WTC11 (cell line): ENCODE data around the gene IFNG. TPM values are rescaled to one million over a fixed set of nuclear protein-coding genes. Genes with fewer than 3 reads are reported as not detected.

Experiments
- ATAC-seq: fragments of 200-7000 bp; cut with Tn5 transposase; 2 replicates; pipeline ENCODE4 v1.10.0; 2021; ENCODE audit warnings: mild to moderate bottlenecking, moderate library complexity
- CTCF ChIA-PET: fragments of 300-600 bp; sonication (Branson Sonifier 250); formaldehyde crosslinking; loops from one replicate; lab custom pipeline; 2021; ENCODE audit warnings: antibody characterized with exemption; lab: Charles Lee
- POLR2A ChIA-PET: fragments of 350-600 bp; sonication (Branson Sonifier 250); formaldehyde crosslinking; loops from one replicate; lab custom pipeline; 2021; ENCODE audit warnings: antibody characterized with exemption; lab: Charles Lee
- DNase-seq: peaks from one replicate; pipeline ENCODE4 v3.0.0; 2021; ENCODE audit warnings: low spot score
- H3K27ac Mint-ChIP-seq: 2 replicates; pipeline ENCODE4 v1.8.0; 2021; ENCODE audit warnings: mixed read lengths
- H3K27me3 Mint-ChIP-seq: 2 replicates; pipeline ENCODE4 v1.8.0; 2021; ENCODE audit warnings: low read depth, mild to moderate bottlenecking, moderate library complexity, mixed read lengths
- H3K36me3 Mint-ChIP-seq: 2 replicates; pipeline ENCODE4 v1.8.0; 2021; ENCODE audit warnings: mixed read lengths
- H3K4me1 Mint-ChIP-seq: 2 replicates; pipeline ENCODE4 v1.8.0; 2022; ENCODE audit warnings: mixed read lengths
- H3K4me3 Mint-ChIP-seq: 2 replicates; pipeline ENCODE4 v1.8.0; 2021; ENCODE audit warnings: mild to moderate bottlenecking, moderate library complexity, mixed read lengths
- H3K9me3 Mint-ChIP-seq: 2 replicates; pipeline ENCODE4 v1.8.0; 2021; ENCODE audit warnings: mixed read lengths
- ATF1 ChIP-seq: sonication (generic); formaldehyde crosslinking; IDR thresholded peaks from 2 replicates; pipeline ENCODE4 v1.8.1; 2023; ENCODE audit warnings: mild to moderate bottlenecking, moderate library complexity, missing genetic modification reagents
- GABPB1 ChIP-seq: sonication (generic); formaldehyde crosslinking; IDR thresholded peaks from 2 replicates; pipeline ENCODE4 v1.8.1; 2023; ENCODE audit warnings: mild to moderate bottlenecking, missing genetic modification reagents
- GRHL2 ChIP-seq: fragments of 250-450 bp; sonication (Bioruptor Pico); IDR thresholded peaks from 2 replicates; pipeline ENCODE4 v1.8.0; 2022; ENCODE audit warnings: mild to moderate bottlenecking, moderate library complexity; ENCODE audit not compliant: insufficient replicate concordance, severe bottlenecking
- IRF2 ChIP-seq: sonication (generic); formaldehyde crosslinking; IDR thresholded peaks from 2 replicates; pipeline ENCODE4 v1.8.0; 2022; ENCODE audit warnings: low read depth, missing genetic modification reagents, borderline replicate concordance
- JUN ChIP-seq: sonication (generic); formaldehyde crosslinking; IDR thresholded peaks from 2 replicates; pipeline ENCODE4 v1.8.0; 2023; ENCODE audit warnings: mild to moderate bottlenecking, missing genetic modification reagents
- OVOL2 ChIP-seq: fragments of 250-450 bp; sonication (Bioruptor Pico); IDR thresholded peaks from 2 replicates; pipeline ENCODE4 v1.9.0; 2021; ENCODE audit warnings: mild to moderate bottlenecking, borderline replicate concordance
- ZNF121 ChIP-seq: sonication (generic); formaldehyde crosslinking; IDR thresholded peaks from 2 replicates; pipeline ENCODE4 v1.8.0; 2023; ENCODE audit warnings: missing genetic modification reagents
- ZNF423 ChIP-seq: fragments of 250-450 bp; sonication (Bioruptor Pico); IDR thresholded peaks from 2 replicates; pipeline ENCODE4 v2.1.2; 2022; ENCODE audit warnings: mild to moderate bottlenecking, moderate library complexity
- total RNA-seq: library from RNA; stranded (reverse); gene quantifications from 3 replicates; pipeline ENCODE4 v1.2.3, GENCODE V29; 2021
- TF ChIP-seq, protein P1 (sequence below): sonication (generic); formaldehyde crosslinking; IDR thresholded peaks from 2 replicates; pipeline ENCODE4 v1.8.1; 2023; ENCODE audit warnings: mild to moderate bottlenecking, missing genetic modification reagents
- TF ChIP-seq, protein P2 (sequence below): sonication (generic); formaldehyde crosslinking; IDR thresholded peaks from 2 replicates; pipeline ENCODE4 v1.8.0; 2022; ENCODE audit warnings: mild to moderate bottlenecking, missing genetic modification reagents
- TF ChIP-seq, protein P3 (sequence below): fragments of 250-450 bp; sonication (Bioruptor Pico); IDR thresholded peaks from 2 replicates; pipeline ENCODE4 v1.8.0; 2021; ENCODE audit warnings: mild to moderate bottlenecking
- TF ChIP-seq, protein P4 (sequence below): sonication (generic); formaldehyde crosslinking; IDR thresholded peaks from 2 replicates; pipeline ENCODE4 v1.8.0; 2023; ENCODE audit warnings: missing genetic modification reagents, mild to moderate bottlenecking, borderline replicate concordance
- TF ChIP-seq, protein P5 (sequence below): sonication (generic); formaldehyde crosslinking; IDR thresholded peaks from 2 replicates; pipeline ENCODE4 v1.8.0; 2023; ENCODE audit warnings: mild to moderate bottlenecking, missing genetic modification reagents
- TF ChIP-seq, protein P6 (sequence below): fragments of 250-450 bp; sonication (Bioruptor Pico); conservative IDR thresholded peaks from 2 replicates; pipeline ENCODE4 v1.9.0; 2021; ENCODE audit warnings: mild to moderate bottlenecking
- TF ChIP-seq, protein P7 (sequence below): sonication (generic); formaldehyde crosslinking; IDR thresholded peaks from 2 replicates; pipeline ENCODE4 v1.8.1; 2022; ENCODE audit warnings: missing genetic modification reagents, borderline replicate concordance

The IFNG gene
- total RNA-seq, 1 experiment from 2014 or later: 0.42 TPM

DNA sequence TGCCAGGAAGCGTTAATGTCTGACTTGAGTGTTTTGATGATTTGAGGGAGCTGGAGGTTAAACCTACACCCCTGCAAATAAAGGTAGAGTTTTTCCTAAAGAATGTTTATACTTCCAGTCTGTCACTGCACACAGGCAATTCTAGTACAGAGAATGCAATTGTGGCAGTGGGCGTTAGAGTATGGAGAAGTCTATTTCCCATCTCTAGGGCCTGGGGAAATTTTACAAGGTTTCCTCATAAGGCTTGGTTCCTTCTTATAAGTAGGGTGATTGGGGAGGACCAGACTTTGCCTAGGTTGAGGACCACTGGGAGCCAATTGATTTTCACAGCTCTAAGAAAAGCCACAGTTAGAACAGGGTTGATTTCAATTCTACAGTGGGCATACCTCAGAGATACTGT is 44.3 kb downstream of the IFNG start:
- TF ChIP-seq, protein P1, sequence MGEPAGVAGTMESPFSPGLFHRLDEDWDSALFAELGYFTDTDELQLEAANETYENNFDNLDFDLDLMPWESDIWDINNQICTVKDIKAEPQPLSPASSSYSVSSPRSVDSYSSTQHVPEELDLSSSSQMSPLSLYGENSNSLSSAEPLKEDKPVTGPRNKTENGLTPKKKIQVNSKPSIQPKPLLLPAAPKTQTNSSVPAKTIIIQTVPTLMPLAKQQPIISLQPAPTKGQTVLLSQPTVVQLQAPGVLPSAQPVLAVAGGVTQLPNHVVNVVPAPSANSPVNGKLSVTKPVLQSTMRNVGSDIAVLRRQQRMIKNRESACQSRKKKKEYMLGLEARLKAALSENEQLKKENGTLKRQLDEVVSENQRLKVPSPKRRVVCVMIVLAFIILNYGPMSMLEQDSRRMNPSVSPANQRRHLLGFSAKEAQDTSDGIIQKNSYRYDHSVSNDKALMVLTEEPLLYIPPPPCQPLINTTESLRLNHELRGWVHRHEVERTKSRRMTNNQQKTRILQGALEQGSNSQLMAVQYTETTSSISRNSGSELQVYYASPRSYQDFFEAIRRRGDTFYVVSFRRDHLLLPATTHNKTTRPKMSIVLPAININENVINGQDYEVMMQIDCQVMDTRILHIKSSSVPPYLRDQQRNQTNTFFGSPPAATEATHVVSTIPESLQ (CRISPR knock-in tag): no peak
- no peak for TF ChIP-seq JUN (CRISPR knock-in tag)
- TF ChIP-seq ZNF121 (CRISPR knock-in tag): no peak
- no peak for TF ChIP-seq GABPB1 (CRISPR knock-in tag)
- TF ChIP-seq, protein P2, sequence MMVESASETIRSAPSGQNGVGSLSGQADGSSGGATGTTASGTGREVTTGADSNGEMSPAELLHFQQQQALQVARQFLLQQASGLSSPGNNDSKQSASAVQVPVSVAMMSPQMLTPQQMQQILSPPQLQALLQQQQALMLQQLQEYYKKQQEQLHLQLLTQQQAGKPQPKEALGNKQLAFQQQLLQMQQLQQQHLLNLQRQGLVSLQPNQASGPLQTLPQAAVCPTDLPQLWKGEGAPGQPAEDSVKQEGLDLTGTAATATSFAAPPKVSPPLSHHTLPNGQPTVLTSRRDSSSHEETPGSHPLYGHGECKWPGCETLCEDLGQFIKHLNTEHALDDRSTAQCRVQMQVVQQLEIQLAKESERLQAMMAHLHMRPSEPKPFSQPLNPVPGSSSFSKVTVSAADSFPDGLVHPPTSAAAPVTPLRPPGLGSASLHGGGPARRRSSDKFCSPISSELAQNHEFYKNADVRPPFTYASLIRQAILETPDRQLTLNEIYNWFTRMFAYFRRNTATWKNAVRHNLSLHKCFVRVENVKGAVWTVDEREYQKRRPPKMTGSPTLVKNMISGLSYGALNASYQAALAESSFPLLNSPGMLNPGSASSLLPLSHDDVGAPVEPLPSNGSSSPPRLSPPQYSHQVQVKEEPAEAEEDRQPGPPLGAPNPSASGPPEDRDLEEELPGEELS: no peak
- TF ChIP-seq ATF1 (CRISPR knock-in tag): no peak
- TF ChIP-seq, protein P3, sequence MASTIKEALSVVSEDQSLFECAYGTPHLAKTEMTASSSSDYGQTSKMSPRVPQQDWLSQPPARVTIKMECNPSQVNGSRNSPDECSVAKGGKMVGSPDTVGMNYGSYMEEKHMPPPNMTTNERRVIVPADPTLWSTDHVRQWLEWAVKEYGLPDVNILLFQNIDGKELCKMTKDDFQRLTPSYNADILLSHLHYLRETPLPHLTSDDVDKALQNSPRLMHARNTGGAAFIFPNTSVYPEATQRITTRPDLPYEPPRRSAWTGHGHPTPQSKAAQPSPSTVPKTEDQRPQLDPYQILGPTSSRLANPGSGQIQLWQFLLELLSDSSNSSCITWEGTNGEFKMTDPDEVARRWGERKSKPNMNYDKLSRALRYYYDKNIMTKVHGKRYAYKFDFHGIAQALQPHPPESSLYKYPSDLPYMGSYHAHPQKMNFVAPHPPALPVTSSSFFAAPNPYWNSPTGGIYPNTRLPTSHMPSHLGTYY (CRISPR knock-in tag): no peak
- TF ChIP-seq ZNF423 (CRISPR knock-in tag): no peak
- TF ChIP-seq OVOL2 (CRISPR knock-in tag): no peak
- TF ChIP-seq, protein P4, sequence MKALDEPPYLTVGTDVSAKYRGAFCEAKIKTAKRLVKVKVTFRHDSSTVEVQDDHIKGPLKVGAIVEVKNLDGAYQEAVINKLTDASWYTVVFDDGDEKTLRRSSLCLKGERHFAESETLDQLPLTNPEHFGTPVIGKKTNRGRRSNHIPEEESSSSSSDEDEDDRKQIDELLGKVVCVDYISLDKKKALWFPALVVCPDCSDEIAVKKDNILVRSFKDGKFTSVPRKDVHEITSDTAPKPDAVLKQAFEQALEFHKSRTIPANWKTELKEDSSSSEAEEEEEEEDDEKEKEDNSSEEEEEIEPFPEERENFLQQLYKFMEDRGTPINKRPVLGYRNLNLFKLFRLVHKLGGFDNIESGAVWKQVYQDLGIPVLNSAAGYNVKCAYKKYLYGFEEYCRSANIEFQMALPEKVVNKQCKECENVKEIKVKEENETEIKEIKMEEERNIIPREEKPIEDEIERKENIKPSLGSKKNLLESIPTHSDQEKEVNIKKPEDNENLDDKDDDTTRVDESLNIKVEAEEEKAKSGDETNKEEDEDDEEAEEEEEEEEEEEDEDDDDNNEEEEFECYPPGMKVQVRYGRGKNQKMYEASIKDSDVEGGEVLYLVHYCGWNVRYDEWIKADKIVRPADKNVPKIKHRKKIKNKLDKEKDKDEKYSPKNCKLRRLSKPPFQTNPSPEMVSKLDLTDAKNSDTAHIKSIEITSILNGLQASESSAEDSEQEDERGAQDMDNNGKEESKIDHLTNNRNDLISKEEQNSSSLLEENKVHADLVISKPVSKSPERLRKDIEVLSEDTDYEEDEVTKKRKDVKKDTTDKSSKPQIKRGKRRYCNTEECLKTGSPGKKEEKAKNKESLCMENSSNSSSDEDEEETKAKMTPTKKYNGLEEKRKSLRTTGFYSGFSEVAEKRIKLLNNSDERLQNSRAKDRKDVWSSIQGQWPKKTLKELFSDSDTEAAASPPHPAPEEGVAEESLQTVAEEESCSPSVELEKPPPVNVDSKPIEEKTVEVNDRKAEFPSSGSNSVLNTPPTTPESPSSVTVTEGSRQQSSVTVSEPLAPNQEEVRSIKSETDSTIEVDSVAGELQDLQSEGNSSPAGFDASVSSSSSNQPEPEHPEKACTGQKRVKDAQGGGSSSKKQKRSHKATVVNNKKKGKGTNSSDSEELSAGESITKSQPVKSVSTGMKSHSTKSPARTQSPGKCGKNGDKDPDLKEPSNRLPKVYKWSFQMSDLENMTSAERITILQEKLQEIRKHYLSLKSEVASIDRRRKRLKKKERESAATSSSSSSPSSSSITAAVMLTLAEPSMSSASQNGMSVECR (CRISPR knock-in tag): no peak
- TF ChIP-seq GRHL2: no peak

DNA sequence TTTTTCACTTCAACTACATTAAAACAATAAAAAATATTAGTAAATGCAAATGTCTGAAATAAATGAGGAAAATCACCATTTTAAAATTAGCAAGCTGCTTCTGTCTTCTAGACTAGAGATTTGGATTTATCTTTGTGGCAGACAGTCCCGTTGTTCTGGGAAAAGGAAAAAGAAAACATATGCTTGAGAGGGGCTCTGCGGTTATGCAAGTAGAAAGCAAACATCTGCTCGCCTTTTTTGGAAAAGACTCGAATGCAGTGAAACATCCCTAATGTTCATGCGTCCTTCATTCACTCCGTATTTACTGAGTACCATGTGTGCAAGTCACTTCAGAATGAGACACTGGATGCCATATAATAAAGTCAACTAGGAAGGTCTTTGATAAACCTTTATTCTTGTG is 44.9 kb downstream of the IFNG start:
- H3K4me3 Mint-ChIP-seq: no peak overlapping the region
- ChIA-PET POLR2A (no interaction called here), CTCF (interaction anchor here (1.0 to 3.9 kb wide), 6 partner anchors 18 to 78 kb away, joined by 3 to 56 read pairs (median 8); partner anchors contain the start of gene IFNG)
- H3K9me3 Mint-ChIP-seq: no peaks in the 10 kb centered on the region
- H3K27me3 Mint-ChIP-seq: peaks cover 4% of the 10 kb centered on the region
- H3K27ac Mint-ChIP-seq: no peak overlapping the region
- no peaks in the 10 kb centered on the region for H3K36me3 Mint-ChIP-seq
- DNase-seq (no peak), ATAC-seq (no peak)
- peaks cover 16% of the 10 kb centered on the region for H3K4me1 Mint-ChIP-seq
- TF ChIP-seq OVOL2 (CRISPR knock-in tag) (no peak), ATF1 (CRISPR knock-in tag) (no peak), ZNF121 (CRISPR knock-in tag) (no peak), IRF2 (CRISPR knock-in tag) (no peak)
- TF ChIP-seq, protein P5, sequence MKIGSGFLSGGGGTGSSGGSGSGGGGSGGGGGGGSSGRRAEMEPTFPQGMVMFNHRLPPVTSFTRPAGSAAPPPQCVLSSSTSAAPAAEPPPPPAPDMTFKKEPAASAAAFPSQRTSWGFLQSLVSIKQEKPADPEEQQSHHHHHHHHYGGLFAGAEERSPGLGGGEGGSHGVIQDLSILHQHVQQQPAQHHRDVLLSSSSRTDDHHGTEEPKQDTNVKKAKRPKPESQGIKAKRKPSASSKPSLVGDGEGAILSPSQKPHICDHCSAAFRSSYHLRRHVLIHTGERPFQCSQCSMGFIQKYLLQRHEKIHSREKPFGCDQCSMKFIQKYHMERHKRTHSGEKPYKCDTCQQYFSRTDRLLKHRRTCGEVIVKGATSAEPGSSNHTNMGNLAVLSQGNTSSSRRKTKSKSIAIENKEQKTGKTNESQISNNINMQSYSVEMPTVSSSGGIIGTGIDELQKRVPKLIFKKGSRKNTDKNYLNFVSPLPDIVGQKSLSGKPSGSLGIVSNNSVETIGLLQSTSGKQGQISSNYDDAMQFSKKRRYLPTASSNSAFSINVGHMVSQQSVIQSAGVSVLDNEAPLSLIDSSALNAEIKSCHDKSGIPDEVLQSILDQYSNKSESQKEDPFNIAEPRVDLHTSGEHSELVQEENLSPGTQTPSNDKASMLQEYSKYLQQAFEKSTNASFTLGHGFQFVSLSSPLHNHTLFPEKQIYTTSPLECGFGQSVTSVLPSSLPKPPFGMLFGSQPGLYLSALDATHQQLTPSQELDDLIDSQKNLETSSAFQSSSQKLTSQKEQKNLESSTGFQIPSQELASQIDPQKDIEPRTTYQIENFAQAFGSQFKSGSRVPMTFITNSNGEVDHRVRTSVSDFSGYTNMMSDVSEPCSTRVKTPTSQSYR (CRISPR knock-in tag): no peak
- TF ChIP-seq, protein P1 (CRISPR knock-in tag): no peak
- TF ChIP-seq, protein P6, sequence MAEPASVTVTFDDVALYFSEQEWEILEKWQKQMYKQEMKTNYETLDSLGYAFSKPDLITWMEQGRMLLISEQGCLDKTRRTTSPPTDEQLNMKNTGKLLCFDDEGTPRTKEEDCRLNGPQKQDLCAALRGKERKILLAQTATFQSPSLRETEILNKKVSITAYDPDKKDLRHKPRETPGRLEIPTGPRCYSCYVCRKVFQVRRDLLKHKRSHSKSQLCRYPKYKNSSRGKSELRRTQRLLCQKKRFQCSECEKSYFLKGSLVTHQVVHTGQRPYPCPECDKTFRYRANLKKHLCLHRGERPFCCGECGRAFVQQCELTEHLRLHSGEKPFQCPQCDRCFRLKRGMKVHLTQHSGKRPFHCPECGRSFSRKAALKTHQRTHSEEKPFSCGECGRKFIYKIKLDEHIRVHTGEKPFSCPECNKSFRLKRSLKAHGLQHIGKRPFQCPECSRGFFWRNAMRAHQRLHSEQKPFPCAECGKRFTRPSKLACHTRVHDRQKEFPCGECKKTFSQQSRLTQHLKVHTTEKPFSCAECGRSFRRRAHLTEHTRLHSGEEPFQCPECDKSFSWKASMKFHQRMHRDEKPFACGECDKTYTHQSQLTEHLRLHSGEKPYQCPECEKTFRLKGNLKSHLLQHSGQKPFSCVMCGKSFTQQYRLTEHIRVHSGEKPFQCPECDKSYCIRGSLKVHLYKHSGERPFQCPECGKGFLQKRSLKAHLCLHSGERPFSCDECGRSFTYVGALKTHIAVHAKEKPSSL: no peak
- TF ChIP-seq, protein P7, sequence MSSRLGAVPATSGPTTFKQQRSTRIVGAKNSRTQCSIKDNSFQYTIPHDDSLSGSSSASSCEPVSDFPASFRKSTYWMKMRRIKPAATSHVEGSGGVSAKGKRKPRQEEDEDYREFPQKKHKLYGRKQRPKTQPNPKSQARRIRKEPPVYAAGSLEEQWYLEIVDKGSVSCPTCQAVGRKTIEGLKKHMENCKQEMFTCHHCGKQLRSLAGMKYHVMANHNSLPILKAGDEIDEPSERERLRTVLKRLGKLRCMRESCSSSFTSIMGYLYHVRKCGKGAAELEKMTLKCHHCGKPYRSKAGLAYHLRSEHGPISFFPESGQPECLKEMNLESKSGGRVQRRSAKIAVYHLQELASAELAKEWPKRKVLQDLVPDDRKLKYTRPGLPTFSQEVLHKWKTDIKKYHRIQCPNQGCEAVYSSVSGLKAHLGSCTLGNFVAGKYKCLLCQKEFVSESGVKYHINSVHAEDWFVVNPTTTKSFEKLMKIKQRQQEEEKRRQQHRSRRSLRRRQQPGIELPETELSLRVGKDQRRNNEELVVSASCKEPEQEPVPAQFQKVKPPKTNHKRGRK (CRISPR knock-in tag): no peak

More for the DNA sequence above, 44.3 kb downstream of the IFNG start:
- no peak overlapping the region for H3K4me3 Mint-ChIP-seq
- H3K9me3 Mint-ChIP-seq: no peaks in the 10 kb centered on the region
- no peak overlapping the region for H3K27ac Mint-ChIP-seq
- ATAC-seq (no peak), DNase-seq (no peak)
- ChIA-PET POLR2A (no interaction called here), CTCF (interaction anchor here (2.4 to 3.9 kb wide), 2 partner anchors 43 to 75 kb away, joined by 9 to 56 read pairs; partner anchors contain the start of gene IFNG)
- H3K4me1 Mint-ChIP-seq: peaks cover 16% of the 10 kb centered on the region
- no peaks in the 10 kb centered on the region for H3K36me3 Mint-ChIP-seq
- peaks cover 4% of the 10 kb centered on the region for H3K27me3 Mint-ChIP-seq
